Stimulated activated CD4-positive, alpha-beta T cell treated with anti-CD3 and anti-CD28 coated beads, Interleukin-1b, Interleukin-23, amount 100 ng/mL, for 48 hours (primary cell): ENCODE results near the gene MRPS11.
"Not testable (repeated sequence)": the region's sequence is repeated elsewhere in the genome, so short reads cannot be mapped to it uniquely, and the experiment has no call there.

ENCODE experiments used
- DNase-seq: peaks from one replicate; pipeline ENCODE4 v3.0.0-alpha.2; 2020

MRPS11 gene

GRCh38 chr15:88456733-88457132 lies 10.8 kb upstream of the MRPS11 start:
- no peak for DNase-seq

- DNase-seq, result no peak
These were observed 3.5 kb upstream of the MRPS11 start for GRCh38 chr15:88463870-88464532.

GRCh38 chr15:88465633-88466224 lies 1.8 kb upstream of the MRPS11 start:
- DNase-seq, result peak; percentile 52

GRCh38 chr15:88467935-88468528 lies 524 bp downstream of the MRPS11 start:
- DNase-seq, result no peak

GRCh38 chr15:88468721-88469120 lies 1.2 kb downstream of the MRPS11 start:
- not testable (repeated sequence) for DNase-seq

GRCh38 chr15:88469321-88469720 lies 1.8 kb downstream of the MRPS11 start:
- no peak for DNase-seq

GRCh38 chr15:88470625-88471372 lies 3.3 kb downstream of the MRPS11 start:
- no peak for DNase-seq

- no peak for DNase-seq
These were observed 4.7 kb downstream of the MRPS11 start for GRCh38 chr15:88472225-88472624.

- not testable (repeated sequence) for DNase-seq
These were observed 6.3 kb downstream of the MRPS11 start for GRCh38 chr15:88473661-88474293.

- DNase-seq, result no peak
These were observed 9.1 kb downstream of the MRPS11 start for GRCh38 chr15:88476635-88477060.

- DNase-seq, result no peak
These were observed 9.6 kb downstream of the MRPS11 start for GRCh38 chr15:88477126-88477525.

- DNase-seq, result no peak
These were observed 10.4 kb downstream of the MRPS11 start for GRCh38 chr15:88477904-88478303.

GRCh38 chr15:88479169-88479568 lies 11.7 kb downstream of the MRPS11 start:
- no peak for DNase-seq

- no peak for DNase-seq
These were observed 13.5 kb downstream of the MRPS11 start for GRCh38 chr15:88480981-88481380.

- no peak for DNase-seq
These were observed 14.8 kb downstream of the MRPS11 start for GRCh38 chr15:88482263-88482662.

- DNase-seq, result no peak
These were observed 17.3 kb downstream of the MRPS11 start for GRCh38 chr15:88484682-88485331.

GRCh38 chr15:88487178-88487795 lies 19.8 kb downstream of the MRPS11 start:
- no peak for DNase-seq

GRCh38 chr15:88487796-88488523 lies 20.5 kb downstream of the MRPS11 start:
- DNase-seq, result no peak

- no peak for DNase-seq
These were observed 21.8 kb downstream of the MRPS11 start for GRCh38 chr15:88489321-88489720.

GRCh38 chr15:88490036-88490435 lies 22.5 kb downstream of the MRPS11 start:
- DNase-seq, result no peak

- no peak for DNase-seq
These were observed 23.6 kb downstream of the MRPS11 start for GRCh38 chr15:88491158-88491557.
